ENCODE data around the gene ARHGAP26.

GRCh38 chr5:142906863-142907671 is 136.9 kb downstream of the ARHGAP26 start:
- TF ChIP-seq CTCF (optimal IDR thresholded peaks at IDR 0.05 in 1 of 3, IDR thresholded peaks at IDR 0.05 in 1 of 3, conservative IDR thresholded peaks at IDR 0.05 in 1 of 3; ENCODE audit: extremely low read depth in 1 of 3, insufficient read depth in 2 of 3, low read length in 3 of 3) (no peak), EZH2 (IDR thresholded peaks at IDR 0.05; ENCODE audit: low read length) (no peak)

Data from keratinocyte (primary cell).